ENCODE measurements around the gene ZRANB1.

Gene ZRANB1

GRCh38 chr10:124995605-124996004 lies 53.7 kb downstream of the ZRANB1 start:
- TF ChIP-seq LEF1 (IDR thresholded peaks at IDR 0.05; ENCODE audit: borderline replicate concordance), result no peak
- no peak for TF ChIP-seq FOXM1 (IDR thresholded peaks at IDR 0.05; ENCODE audit: borderline replicate concordance)
- TF ChIP-seq ELF4 (IDR thresholded peaks at IDR 0.05), result no peak
- no peak for TF ChIP-seq ZNF384 (IDR thresholded peaks at IDR 0.05)
- TF ChIP-seq ARNT (IDR thresholded peaks at IDR 0.05), result no peak
- no peak for TF ChIP-seq PKNOX1 (IDR thresholded peaks at IDR 0.05)
- TF ChIP-seq SP1 (IDR thresholded peaks at IDR 0.05), result no peak
- TF ChIP-seq NFRKB (IDR thresholded peaks at IDR 0.05), result no peak
- TF ChIP-seq SUZ12 (IDR thresholded peaks at IDR 0.05), result no peak
- no peak for TF ChIP-seq FOXA1 (IDR thresholded peaks at IDR 0.05)
- TF ChIP-seq L3MBTL2 (conservative IDR thresholded peaks at IDR 0.05), result no peak
- no peak for TF ChIP-seq FOXK2 (IDR thresholded peaks at IDR 0.05)
- no peak for TF ChIP-seq HDGF (IDR thresholded peaks at IDR 0.05; ENCODE audit: borderline replicate concordance)
- TF ChIP-seq TARDBP (IDR thresholded peaks at IDR 0.05), result no peak
- no peak for TF ChIP-seq CTBP1 (IDR thresholded peaks at IDR 0.05; ENCODE audit: borderline replicate concordance)
- no peak for TF ChIP-seq BHLHE40 (IDR thresholded peaks at IDR 0.05; ENCODE audit: borderline replicate concordance)
- no peak for DNase-seq (ENCODE audit: extremely low spot score)
- ChIA-PET CTCF (no interaction called here), POLR2A (no interaction called here)

- DNase-seq (ENCODE audit: extremely low spot score), result no peak
- CTCF ChIA-PET, result interaction anchor here (0.5 kb wide), 1 partner anchor 1471 kb away, joined by 3 read pairs; no protein-coding TSS in a partner anchor
- no peak for TF ChIP-seq HDGF (IDR thresholded peaks at IDR 0.05; ENCODE audit: borderline replicate concordance)
- TF ChIP-seq L3MBTL2 (conservative IDR thresholded peaks at IDR 0.05), result no peak
- TF ChIP-seq FOXM1 (IDR thresholded peaks at IDR 0.05; ENCODE audit: borderline replicate concordance), result no peak
- TF ChIP-seq SUZ12 (IDR thresholded peaks at IDR 0.05), result no peak
- no peak for TF ChIP-seq TARDBP (IDR thresholded peaks at IDR 0.05)
- no peak for TF ChIP-seq ZNF384 (IDR thresholded peaks at IDR 0.05)
- TF ChIP-seq FOXK2 (IDR thresholded peaks at IDR 0.05), result no peak
- TF ChIP-seq PKNOX1 (IDR thresholded peaks at IDR 0.05), result no peak
- no peak for TF ChIP-seq BHLHE40 (IDR thresholded peaks at IDR 0.05; ENCODE audit: borderline replicate concordance)
- TF ChIP-seq SP1 (IDR thresholded peaks at IDR 0.05), result no peak
- TF ChIP-seq LEF1 (IDR thresholded peaks at IDR 0.05; ENCODE audit: borderline replicate concordance), result no peak
- TF ChIP-seq ELF4 (IDR thresholded peaks at IDR 0.05), result no peak
- no peak for TF ChIP-seq ARNT (IDR thresholded peaks at IDR 0.05)
- TF ChIP-seq FOXA1 (IDR thresholded peaks at IDR 0.05), result no peak
- no peak for TF ChIP-seq CTBP1 (IDR thresholded peaks at IDR 0.05; ENCODE audit: borderline replicate concordance)
- TF ChIP-seq NFRKB (IDR thresholded peaks at IDR 0.05), result no peak
- POLR2A ChIA-PET, result no interaction called here
Observed at GRCh38 chr10:124996127-124996853, 54.4 kb downstream of the ZRANB1 start.

- no peak for DNase-seq (ENCODE audit: extremely low spot score)
- no peak for TF ChIP-seq ELF4 (IDR thresholded peaks at IDR 0.05)
- POLR2A ChIA-PET, result no interaction called here
- CTCF ChIA-PET, result interaction anchor here (0.5 kb wide), 1 partner anchor 1471 kb away, joined by 3 read pairs; no protein-coding TSS in a partner anchor
Observed at GRCh38 chr10:124996854-124997215, 54.9 kb downstream of the ZRANB1 start.

- ChIA-PET CTCF (no interaction called here), POLR2A (no interaction called here)
- DNase-seq (ENCODE audit: extremely low spot score), result no peak
- TF ChIP-seq HDGF (IDR thresholded peaks at IDR 0.05; ENCODE audit: borderline replicate concordance) (no peak), FOXK2 (IDR thresholded peaks at IDR 0.05) (no peak), SP1 (IDR thresholded peaks at IDR 0.05) (no peak), ARNT (IDR thresholded peaks at IDR 0.05) (no peak), ZNF384 (IDR thresholded peaks at IDR 0.05) (no peak), BHLHE40 (IDR thresholded peaks at IDR 0.05; ENCODE audit: borderline replicate concordance) (no peak), ELF4 (IDR thresholded peaks at IDR 0.05) (no peak), NFRKB (IDR thresholded peaks at IDR 0.05) (no peak), FOXM1 (IDR thresholded peaks at IDR 0.05; ENCODE audit: borderline replicate concordance) (no peak)
Observed at GRCh38 chr10:124997306-124997705, 55.4 kb downstream of the ZRANB1 start.

GRCh38 chr10:124997771-124998623 lies 56.1 kb downstream of the ZRANB1 start:
- CTCF ChIA-PET, result no interaction called here
- TF ChIP-seq BHLHE40 (IDR thresholded peaks at IDR 0.05; ENCODE audit: borderline replicate concordance), result no peak
- no peak for TF ChIP-seq L3MBTL2 (conservative IDR thresholded peaks at IDR 0.05)
- TF ChIP-seq FOXA1 (IDR thresholded peaks at IDR 0.05), result no peak
- no peak for TF ChIP-seq PKNOX1 (IDR thresholded peaks at IDR 0.05)
- TF ChIP-seq TARDBP (IDR thresholded peaks at IDR 0.05), result no peak
- no peak for TF ChIP-seq ARNT (IDR thresholded peaks at IDR 0.05)
- TF ChIP-seq ELF4 (IDR thresholded peaks at IDR 0.05), result no peak
- TF ChIP-seq ZNF384 (IDR thresholded peaks at IDR 0.05), result no peak
- no peak for TF ChIP-seq FOXM1 (IDR thresholded peaks at IDR 0.05; ENCODE audit: borderline replicate concordance)
- no peak for TF ChIP-seq FOXK2 (IDR thresholded peaks at IDR 0.05)
- TF ChIP-seq CTBP1 (IDR thresholded peaks at IDR 0.05; ENCODE audit: borderline replicate concordance), result no peak
- no peak for TF ChIP-seq SUZ12 (IDR thresholded peaks at IDR 0.05)
- TF ChIP-seq LEF1 (IDR thresholded peaks at IDR 0.05; ENCODE audit: borderline replicate concordance), result no peak
- no peak for TF ChIP-seq SP1 (IDR thresholded peaks at IDR 0.05)
- no peak for TF ChIP-seq HDGF (IDR thresholded peaks at IDR 0.05; ENCODE audit: borderline replicate concordance)
- POLR2A ChIA-PET, result no interaction called here
- DNase-seq (ENCODE audit: extremely low spot score), result no peak
